H1 (cell line): ENCODE results near the gene MXI1. TPM values are rescaled to one million over a fixed set of nuclear protein-coding genes. Genes with fewer than 3 reads are reported as not detected.

ENCODE experiments used
- CTCF ChIA-PET: fragments of 300-600 bp; sonication (Branson Sonifier 250); formaldehyde crosslinking; loops from one replicate; lab custom pipeline; 2021; ENCODE audit not compliant: partially characterized antibody; lab: Charles Lee
- POLR2A ChIA-PET: fragments of 300-600 bp; sonication (Branson Sonifier 250); formaldehyde crosslinking; loops from one replicate; lab custom pipeline; 2021; ENCODE audit warnings: inconsistent platforms; ENCODE audit not compliant: partially characterized antibody; lab: Charles Lee
- DNase-seq, 2 experiments: peaks; one replicate each; pipeline versions ENCODE4 v3.0.0 to v3.0.0-alpha.2; 2010 to 2022; ENCODE audit warnings: low spot score in 2 of 2, low read depth in 1 of 2, mixed read lengths in 1 of 2
- FAIRE-seq: peaks from 2 replicates; lab custom pipeline; 2011; peaks lifted over from hg19 to GRCh38; lab: Jason Lieb, UNC
- H2AFZ ChIP-seq: 2 replicates; pipeline ENCODE4 v1.8.1; 2012; ENCODE audit warnings: low read length, inconsistent platforms
- H2AK5ac ChIP-seq: 2 replicates; pipeline ENCODE4 v1.6.1; 2013; ENCODE audit warnings: low read depth, low read length
- H2BK120ac ChIP-seq: replicated peaks from 2 replicates; pipeline ENCODE3; 2013; ENCODE audit warnings: low read depth, low read length, inconsistent platforms
- H2BK12ac ChIP-seq: 2 replicates; pipeline ENCODE4 v1.6.1; 2013; ENCODE audit warnings: low read depth, low read length
- H2BK15ac ChIP-seq: 2 replicates; pipeline ENCODE4 v1.6.1; 2013; ENCODE audit warnings: low read length
- H2BK20ac ChIP-seq: 2 replicates; pipeline ENCODE4 v1.6.1; 2013; ENCODE audit warnings: low read length
- H2BK5ac ChIP-seq: 2 replicates; pipeline ENCODE4 v1.6.1; 2013; ENCODE audit warnings: low read depth, low read length
- H3K14ac ChIP-seq: 2 replicates; pipeline ENCODE4 v1.6.1; 2013; ENCODE audit warnings: inconsistent platforms; ENCODE audit not compliant: insufficient read length
- H3K18ac ChIP-seq: 2 replicates; pipeline ENCODE4 v1.6.1; 2013; ENCODE audit warnings: low read length; ENCODE audit errors: extremely low read depth
- H3K23ac ChIP-seq: 2 replicates; pipeline ENCODE4 v1.6.1; 2013; ENCODE audit warnings: inconsistent platforms; ENCODE audit not compliant: insufficient read length
- H3K23me2 ChIP-seq: 2 replicates; pipeline ENCODE4 v1.6.1; 2013; ENCODE audit warnings: low read depth, low read length
- H3K27ac ChIP-seq: 2 replicates; pipeline ENCODE4 v1.6.1; 2011; ENCODE audit warnings: low read depth, low read length, inconsistent platforms
- H3K27me3 ChIP-seq, 4 experiments: replicated peaks in 1 of 4; 1 replicate in 1 of 4; 2 replicates in 3 of 4; pipeline versions ENCODE4 v1.6.1 to v1.8.1; 2011 to 2013; ENCODE audit warnings: low read length in 3 of 4, mild to moderate bottlenecking in 3 of 4, inconsistent platforms in 2 of 4, mixed read lengths in 2 of 4, moderate library complexity in 1 of 4; ENCODE audit not compliant: control insufficient read depth in 3 of 4, insufficient read depth in 3 of 4; ENCODE audit errors: extremely low read depth in 1 of 4
- H3K36me3 ChIP-seq, 4 experiments: 2 replicates each; pipeline versions ENCODE4 v1.6.1 to v1.8.1; 2011 to 2013; ENCODE audit warnings: mild to moderate bottlenecking in 4 of 4, low read length in 3 of 4, moderate library complexity in 2 of 4, control low read depth in 1 of 4, inconsistent platforms in 1 of 4; ENCODE audit not compliant: insufficient read depth in 4 of 4, control insufficient read depth in 2 of 4
- H3K4ac ChIP-seq: replicated peaks from 2 replicates; pipeline ENCODE3; 2013; ENCODE audit warnings: low read length, low read depth, mixed read lengths, inconsistent platforms; ENCODE audit not compliant: insufficient read length
- H3K4me1 ChIP-seq, 4 experiments: replicated peaks in 1 of 4; 1 replicate in 1 of 4; 2 replicates in 3 of 4; pipeline versions ENCODE4 v1.6.1 to v1.8.1; 2011 to 2013; ENCODE audit warnings: low read length in 3 of 4, inconsistent platforms in 2 of 4, mixed read lengths in 1 of 4; ENCODE audit not compliant: insufficient read depth in 4 of 4, control insufficient read depth in 3 of 4
- H3K4me2 ChIP-seq, 2 experiments: 2 replicates each; pipeline versions ENCODE4 v1.6.1 to v1.8.1; 2011 to 2013; ENCODE audit warnings: low read depth in 2 of 2, low read length in 2 of 2, control low read depth in 1 of 2, inconsistent platforms in 1 of 2, mild to moderate bottlenecking in 1 of 2; ENCODE audit not compliant: insufficient read depth in 1 of 2
- H3K4me3 ChIP-seq, 4 experiments: fragments of 200-600, 300-600 bp in 1 of 4; sonication (generic), shearing (Covaris generic), sonication (Bioruptor Twin) in 1 of 4; 2 replicates each; pipeline versions ENCODE4 v1.5.1 to v1.8.1; 2011 to 2016; ENCODE audit warnings: low read length in 4 of 4, low read depth in 3 of 4, control low read depth in 2 of 4, inconsistent platforms in 2 of 4, mild to moderate bottlenecking in 2 of 4, mixed read lengths in 1 of 4, moderate library complexity in 1 of 4; ENCODE audit not compliant: insufficient read depth in 2 of 4; ENCODE audit errors: extremely low read depth in 1 of 4
- H3K56ac ChIP-seq: replicated peaks from 2 replicates; pipeline ENCODE3; 2013; ENCODE audit warnings: low read depth, mild to moderate bottlenecking, mixed read lengths, low read length, inconsistent platforms; ENCODE audit not compliant: insufficient read length
- H3K79me1 ChIP-seq: 2 replicates; pipeline ENCODE4 v1.6.1; 2013; ENCODE audit warnings: low read depth, low read length, control low read depth
- H3K79me2 ChIP-seq, 2 experiments: 2 replicates each; pipeline versions ENCODE4 v1.6.1 to v1.8.1; 2012 to 2013; ENCODE audit warnings: low read length in 2 of 2, mild to moderate bottlenecking in 2 of 2, inconsistent platforms in 1 of 2; ENCODE audit not compliant: insufficient read depth in 2 of 2, control insufficient read depth in 1 of 2
- H3K9ac ChIP-seq, 4 experiments: replicated peaks in 1 of 4; 1 replicate in 1 of 4; 2 replicates in 3 of 4; pipeline versions ENCODE4 v1.6.1 to v1.8.1; 2011 to 2013; ENCODE audit warnings: low read depth in 3 of 4, low read length in 3 of 4, control low read depth in 2 of 4, mild to moderate bottlenecking in 2 of 4, moderate library complexity in 2 of 4, inconsistent platforms in 1 of 4; ENCODE audit errors: extremely low read depth in 1 of 4
- H3K9me3 ChIP-seq, 2 experiments: 2 replicates each; pipeline versions ENCODE4 v1.6.1 to v1.8.1; 2012 to 2013; ENCODE audit warnings: mild to moderate bottlenecking in 2 of 2, moderate library complexity in 2 of 2, control low read depth in 1 of 2, inconsistent platforms in 1 of 2, low read depth in 1 of 2, low read length in 1 of 2, mixed read lengths in 1 of 2; ENCODE audit not compliant: insufficient read depth in 2 of 2
- H4K20me1 ChIP-seq, 2 experiments: replicated peaks in 1 of 2; 2 replicates each; pipeline versions ENCODE3 to v1.8.1; 2011 to 2013; ENCODE audit warnings: inconsistent platforms in 2 of 2, low read length in 2 of 2, mild to moderate bottlenecking in 1 of 2; ENCODE audit not compliant: insufficient read depth in 2 of 2, control insufficient read depth in 1 of 2
- H4K5ac ChIP-seq: 2 replicates; pipeline ENCODE4 v1.6.1; 2013; ENCODE audit warnings: low read length, low read depth, mixed read lengths, inconsistent platforms; ENCODE audit not compliant: insufficient read length
- H4K8ac ChIP-seq: 2 replicates; pipeline ENCODE4 v1.8.0; 2013; ENCODE audit warnings: mild to moderate bottlenecking, moderate library complexity, low read length, inconsistent platforms; ENCODE audit not compliant: insufficient read depth; ENCODE audit errors: extremely low read depth
- H4K91ac ChIP-seq: replicated peaks from 2 replicates; pipeline ENCODE3; 2013; ENCODE audit warnings: low read length, mixed read lengths, inconsistent platforms; ENCODE audit not compliant: insufficient read length
- ATF3 ChIP-seq: IDR thresholded peaks from 2 replicates; pipeline ENCODE4 v1.6.1; 2011; ENCODE audit warnings: low read depth, mild to moderate bottlenecking, low read length; ENCODE audit not compliant: insufficient read depth
- BRCA1 ChIP-seq: IDR thresholded peaks from 2 replicates; pipeline ENCODE4 v1.6.1; 2012; ENCODE audit warnings: low read depth, low read length, improper control_type of control experiment
- CTBP2 ChIP-seq: IDR thresholded peaks from 2 replicates; pipeline ENCODE4 v1.7.0; 2011; ENCODE audit warnings: borderline replicate concordance, mild to moderate bottlenecking, moderate library complexity, mixed read lengths, low read length; ENCODE audit not compliant: insufficient read depth, insufficient read length
- GTF2F1 ChIP-seq: IDR thresholded peaks from 2 replicates; pipeline ENCODE4 v1.6.1; 2012; ENCODE audit warnings: low read depth, low read length, improper control_type of control experiment, borderline replicate concordance
- KDM4A ChIP-seq: IDR thresholded peaks from one replicate; pipeline ENCODE4 v1.7.1; 2012; ENCODE audit warnings: low read depth, mild to moderate bottlenecking, moderate library complexity, low read length, inconsistent platforms; ENCODE audit not compliant: severe bottlenecking
- MAFK ChIP-seq: IDR thresholded peaks from 2 replicates; pipeline ENCODE4 v1.6.1; 2012; ENCODE audit warnings: low read depth, mild to moderate bottlenecking, improper control_type of control experiment, low read length
- MAX ChIP-seq: IDR thresholded peaks from 2 replicates; pipeline ENCODE4 v1.6.1; 2012; ENCODE audit warnings: inconsistent platforms
- POU5F1 ChIP-seq: IDR thresholded peaks from 2 replicates; pipeline ENCODE4 v1.6.1; 2011; ENCODE audit warnings: low read depth, mild to moderate bottlenecking, low read length, moderate library complexity
- SIRT6 ChIP-seq: IDR thresholded peaks from one replicate; pipeline ENCODE4 v1.7.1; 2012; ENCODE audit warnings: low read length, inconsistent platforms
- SIX5 ChIP-seq: IDR thresholded peaks from 2 replicates; pipeline ENCODE4 v1.6.1; 2011; ENCODE audit warnings: mild to moderate bottlenecking, low read depth, low read length
- SP1 ChIP-seq: IDR thresholded peaks from 2 replicates; pipeline ENCODE4 v1.6.1; 2011; ENCODE audit warnings: low read depth, low read length
- SP2 ChIP-seq: IDR thresholded peaks from 2 replicates; pipeline ENCODE4 v1.6.1; 2012; ENCODE audit warnings: mild to moderate bottlenecking, low read length, inconsistent platforms
- SRF ChIP-seq: IDR thresholded peaks from 2 replicates; pipeline ENCODE4 v1.6.1; 2011; ENCODE audit warnings: mild to moderate bottlenecking, low read depth, low read length, moderate library complexity
- TAF1 ChIP-seq: IDR thresholded peaks from 2 replicates; pipeline ENCODE4 v1.6.1; 2011; ENCODE audit warnings: mild to moderate bottlenecking, low read depth, low read length
- WGBS, 2 experiments: shearing (Covaris generic) in 1 of 2; methylation state at CpG; one replicate each; pipeline versions ENCODE4 v1.1.6 to v1.1.7; 2013 to 2015; ENCODE audit warnings: low lambda C conversion rate in 2 of 2, mixed read lengths in 2 of 2, inconsistent platforms in 1 of 2, low coverage in 1 of 2, missing lambda C conversion rate in 1 of 2; ENCODE audit not compliant: insufficient replicate concordance in 2 of 2, insufficient coverage in 1 of 2, insufficient read length in 1 of 2; ENCODE audit errors: extremely low coverage in 1 of 2, missing lambda C conversion rate in 1 of 2; 5-methylcytosine and 5-hydroxymethylcytosine counted together
- polyA plus RNA-seq, 7 experiments: library from polyadenylated mRNA; depleted of rRNA in 3 of 7; stranded (reverse) in 5 of 7; unstranded in 2 of 7; fragments of >200 nt in 5 of 7; fragments of 200-250 nt in 2 of 7; gene quantifications; 1 replicate in 5 of 7; 2 replicates in 1 of 7; 4 replicates in 1 of 7; pipeline versions ENCODE4 v1.2.1 to v1.2.3, GENCODE V29; 2011 to 2013; ENCODE audit warnings: missing spikeins in 2 of 7, mixed read lengths in 2 of 7
- total RNA-seq: library from RNA; stranded (reverse); fragmentation: NEBNext Ultra II Directional; extraction: Animal tissue kit (Norgen Biotek cat#: 25700); gene quantifications from 2 replicates; pipeline ENCODE4 v1.2.1, GENCODE V29; 2021

The MXI1 gene
- total and polyA plus RNA-seq, 2 of the 8 experiments (the other 6 are each of a cell fraction or from before 2014, with no cell fraction given) = 5.7 to 8.8 TPM

GRCh38 chr10:110324805-110325280, 117.4 kb downstream of the MXI1 start:
- H2AK5ac ChIP-seq = no peak overlapping the region
- H3K79me2 ChIP-seq = no peaks in the 10 kb centered on the region
- H3K79me1 ChIP-seq = no peaks in the 10 kb centered on the region
- H3K27ac ChIP-seq = no peak overlapping the region
- 85% methylated on average over 3 of the region's 3 CpGs; no CpG with 5 or more reads in 1 of the 2 experiments for WGBS, 2 experiments
- no peak overlapping the region for H2AFZ ChIP-seq
- no peak for FAIRE-seq
- H2BK20ac ChIP-seq = no peak overlapping the region
- no peak overlapping the region for H3K4ac ChIP-seq
- no peak overlapping the region for H3K14ac ChIP-seq
- H4K20me1 ChIP-seq = no peaks in the 10 kb centered on the region
- H3K9me3 ChIP-seq = peaks cover 7 to 11% of the 10 kb centered on the region in 2 experiments
- no peak for DNase-seq
- H2BK120ac ChIP-seq = no peak overlapping the region
- no peak overlapping the region for H3K18ac ChIP-seq
- H3K4me2 ChIP-seq = no peak overlapping the region
- H3K4me3 ChIP-seq = no peak overlapping the region
- POLR2A ChIA-PET = interaction anchor here (1.1 kb wide), 1 partner anchor 215 kb away, joined by 3 read pairs; no protein-coding TSS in a partner anchor
- H4K8ac ChIP-seq = no peak overlapping the region
- H3K36me3 ChIP-seq = no peaks in the 10 kb centered on the region
- H3K23me2 ChIP-seq = no peaks in the 10 kb centered on the region
- no peak overlapping the region for H2BK12ac ChIP-seq
- no peak overlapping the region for H4K5ac ChIP-seq
- H3K56ac ChIP-seq = no peak overlapping the region
- H2BK15ac ChIP-seq = no peak overlapping the region
- no peaks in the 10 kb centered on the region for H3K27me3 ChIP-seq
- CTCF ChIA-PET = interaction anchor here (0.6 to 5.2 kb wide), 6 partner anchors 14 to 230 kb away, joined by 3 to 33 read pairs (median 4); no protein-coding TSS in a partner anchor
- no peak overlapping the region for H3K23ac ChIP-seq
- no peak overlapping the region for H4K91ac ChIP-seq
- no peaks in the 10 kb centered on the region for H3K4me1 ChIP-seq
- no peak overlapping the region for H3K9ac ChIP-seq
- H2BK5ac ChIP-seq = no peak overlapping the region
- TF ChIP-seq SIX5 (no peak), KDM4A (no peak), SRF (no peak), SP2 (no peak), CTBP2 (no peak), SIRT6 (no peak), MAFK (no peak), POU5F1 (no peak), SP1 (no peak), BRCA1 (no peak), ATF3 (no peak), MAX (no peak), TAF1 (no peak), GTF2F1 (no peak)
